ENCODE measurements around the gene PCDHGC5.

PCDHGC5 gene

GRCh38 chr5:141533897-141534296 lies 45.0 kb downstream of the PCDHGC5 start:
- no peak for DNase-seq

- DNase-seq = no peak
Observed at GRCh38 chr5:141534492-141535213, 45.8 kb downstream of the PCDHGC5 start.
